ENCODE data around the gene SLC25A47.
"Not testable (repeated sequence)": the region's sequence is repeated elsewhere in the genome, so short reads cannot be mapped to it uniquely, and the experiment has no call there.

DNA sequence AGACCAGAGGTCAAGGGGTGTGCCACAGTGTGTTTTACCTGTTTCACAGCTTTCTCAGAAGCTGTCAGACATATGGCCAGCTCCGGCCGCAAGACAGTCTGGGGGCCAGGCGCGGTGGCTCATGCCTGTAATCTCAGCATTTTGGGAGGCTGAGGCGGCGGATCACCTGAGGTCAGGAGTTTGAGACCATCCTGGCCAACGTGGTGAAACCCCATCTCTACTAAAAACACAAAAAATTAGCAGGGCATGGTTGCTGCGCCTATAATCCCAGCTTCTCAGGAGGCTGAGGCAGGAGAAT is 35.2 kb upstream of the SLC25A47 start:
- TF ChIP-seq, protein P1, sequence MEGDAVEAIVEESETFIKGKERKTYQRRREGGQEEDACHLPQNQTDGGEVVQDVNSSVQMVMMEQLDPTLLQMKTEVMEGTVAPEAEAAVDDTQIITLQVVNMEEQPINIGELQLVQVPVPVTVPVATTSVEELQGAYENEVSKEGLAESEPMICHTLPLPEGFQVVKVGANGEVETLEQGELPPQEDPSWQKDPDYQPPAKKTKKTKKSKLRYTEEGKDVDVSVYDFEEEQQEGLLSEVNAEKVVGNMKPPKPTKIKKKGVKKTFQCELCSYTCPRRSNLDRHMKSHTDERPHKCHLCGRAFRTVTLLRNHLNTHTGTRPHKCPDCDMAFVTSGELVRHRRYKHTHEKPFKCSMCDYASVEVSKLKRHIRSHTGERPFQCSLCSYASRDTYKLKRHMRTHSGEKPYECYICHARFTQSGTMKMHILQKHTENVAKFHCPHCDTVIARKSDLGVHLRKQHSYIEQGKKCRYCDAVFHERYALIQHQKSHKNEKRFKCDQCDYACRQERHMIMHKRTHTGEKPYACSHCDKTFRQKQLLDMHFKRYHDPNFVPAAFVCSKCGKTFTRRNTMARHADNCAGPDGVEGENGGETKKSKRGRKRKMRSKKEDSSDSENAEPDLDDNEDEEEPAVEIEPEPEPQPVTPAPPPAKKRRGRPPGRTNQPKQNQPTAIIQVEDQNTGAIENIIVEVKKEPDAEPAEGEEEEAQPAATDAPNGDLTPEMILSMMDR (IDR thresholded peaks at IDR 0.05), result not testable (repeated sequence)
- not testable (repeated sequence) for TF ChIP-seq POLR2A (IDR thresholded peaks at IDR 0.05)
